HG02981 (cell line): ENCODE data around the gene NCAM1.

Experiments used
- ATAC-seq: cut with Tn5 transposase; IDR thresholded peaks from one replicate; pipeline ENCODE4 v1.9.1; 2021; ENCODE audit warnings: mild to moderate bottlenecking, moderate library complexity; ENCODE audit not compliant: unreplicated experiment

NCAM1 gene

DNA sequence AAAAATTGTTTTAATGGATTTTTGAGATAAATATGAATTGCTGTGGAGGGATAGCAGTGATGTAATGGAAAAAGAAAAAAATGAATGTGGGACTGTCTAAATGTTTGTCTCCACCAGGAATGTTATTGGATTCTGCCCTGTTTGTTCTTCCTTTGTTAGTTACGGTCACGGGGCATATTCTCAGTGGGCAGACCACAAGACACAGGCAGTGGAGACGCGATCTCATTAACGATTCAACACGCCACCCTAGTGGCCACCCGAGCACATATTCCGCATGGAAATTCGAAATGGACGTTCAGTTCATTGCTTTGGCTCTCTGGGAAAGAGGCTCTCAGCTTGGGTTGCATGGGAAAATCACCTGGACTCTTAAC, 201.4 kb downstream of the NCAM1 start:
- no peak for ATAC-seq

DNA sequence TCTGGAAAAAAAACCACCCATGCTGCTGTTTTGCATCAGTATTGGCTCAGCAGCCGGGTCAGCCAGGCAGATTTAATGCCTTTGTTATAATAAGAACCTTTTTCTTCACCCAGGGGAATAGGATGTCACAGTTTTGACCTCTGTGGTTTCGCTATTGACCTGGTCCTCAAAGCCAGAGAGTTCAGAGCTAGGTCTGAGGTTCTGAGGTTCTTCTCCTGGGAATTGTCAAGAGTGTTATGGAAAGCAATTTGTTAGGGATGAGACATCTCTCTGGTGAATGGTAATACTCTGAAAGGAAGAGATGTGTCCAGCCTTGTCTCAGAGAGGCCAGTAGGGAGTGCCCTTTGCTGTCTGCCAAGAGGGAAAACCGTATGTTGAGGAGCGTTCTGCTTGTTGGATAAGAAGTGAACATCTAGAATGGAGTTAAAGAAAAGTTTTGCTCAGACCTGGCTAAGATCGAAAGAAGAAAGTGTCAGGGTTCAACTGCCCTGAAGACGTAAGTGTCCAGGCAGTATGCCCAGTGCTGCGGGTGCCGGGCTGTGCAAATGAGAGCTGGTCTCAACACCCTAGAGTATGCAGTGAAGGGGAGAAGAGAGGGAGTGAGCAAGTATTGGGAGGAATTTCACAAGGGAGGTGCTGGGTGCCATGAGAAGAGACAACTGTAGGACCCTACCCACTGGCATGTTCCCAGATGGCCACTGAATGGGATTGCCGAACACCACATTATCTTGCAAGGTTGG, 202.2 kb downstream of the NCAM1 start:
- ATAC-seq: no peak

DNA sequence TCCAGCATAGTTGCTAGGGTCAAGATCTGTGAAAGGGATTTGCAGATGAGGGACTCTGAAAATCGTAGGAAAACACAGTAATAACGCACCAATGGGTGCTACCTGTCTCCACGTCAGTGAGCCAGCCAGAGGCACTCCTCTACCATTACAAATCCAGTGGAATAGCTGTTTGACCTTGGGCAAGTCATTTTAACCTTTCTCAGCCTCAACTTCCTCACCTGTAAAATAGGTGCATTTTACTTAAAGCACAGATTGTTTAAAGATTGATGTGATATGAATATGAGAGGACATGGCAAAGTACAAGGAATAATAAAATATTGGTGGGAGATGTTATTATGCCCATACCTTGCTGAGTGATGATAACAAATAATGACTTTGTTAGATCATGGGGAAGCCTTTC, 205.1 kb downstream of the NCAM1 start:
- ATAC-seq: no peak

DNA sequence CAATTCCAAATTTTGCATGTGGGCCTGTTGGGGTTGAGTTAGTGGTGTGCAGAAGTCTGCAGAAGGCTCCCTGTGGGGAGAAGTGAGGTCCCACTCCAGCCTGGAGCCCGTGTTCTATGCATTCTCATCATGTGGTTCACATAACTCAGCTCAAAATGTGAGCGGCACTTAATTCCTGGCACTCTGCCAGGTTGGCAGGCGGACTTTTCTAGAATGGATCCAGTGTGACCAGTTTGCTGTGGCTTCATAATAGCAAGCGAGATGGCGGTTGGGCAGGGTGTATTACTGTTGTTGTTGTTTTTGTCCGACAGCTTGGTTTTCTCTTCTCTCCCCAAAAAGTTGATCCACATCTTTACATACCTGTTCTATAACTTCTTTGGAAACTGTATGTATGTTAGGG, 206.4 kb downstream of the NCAM1 start:
- ATAC-seq: no peak

DNA sequence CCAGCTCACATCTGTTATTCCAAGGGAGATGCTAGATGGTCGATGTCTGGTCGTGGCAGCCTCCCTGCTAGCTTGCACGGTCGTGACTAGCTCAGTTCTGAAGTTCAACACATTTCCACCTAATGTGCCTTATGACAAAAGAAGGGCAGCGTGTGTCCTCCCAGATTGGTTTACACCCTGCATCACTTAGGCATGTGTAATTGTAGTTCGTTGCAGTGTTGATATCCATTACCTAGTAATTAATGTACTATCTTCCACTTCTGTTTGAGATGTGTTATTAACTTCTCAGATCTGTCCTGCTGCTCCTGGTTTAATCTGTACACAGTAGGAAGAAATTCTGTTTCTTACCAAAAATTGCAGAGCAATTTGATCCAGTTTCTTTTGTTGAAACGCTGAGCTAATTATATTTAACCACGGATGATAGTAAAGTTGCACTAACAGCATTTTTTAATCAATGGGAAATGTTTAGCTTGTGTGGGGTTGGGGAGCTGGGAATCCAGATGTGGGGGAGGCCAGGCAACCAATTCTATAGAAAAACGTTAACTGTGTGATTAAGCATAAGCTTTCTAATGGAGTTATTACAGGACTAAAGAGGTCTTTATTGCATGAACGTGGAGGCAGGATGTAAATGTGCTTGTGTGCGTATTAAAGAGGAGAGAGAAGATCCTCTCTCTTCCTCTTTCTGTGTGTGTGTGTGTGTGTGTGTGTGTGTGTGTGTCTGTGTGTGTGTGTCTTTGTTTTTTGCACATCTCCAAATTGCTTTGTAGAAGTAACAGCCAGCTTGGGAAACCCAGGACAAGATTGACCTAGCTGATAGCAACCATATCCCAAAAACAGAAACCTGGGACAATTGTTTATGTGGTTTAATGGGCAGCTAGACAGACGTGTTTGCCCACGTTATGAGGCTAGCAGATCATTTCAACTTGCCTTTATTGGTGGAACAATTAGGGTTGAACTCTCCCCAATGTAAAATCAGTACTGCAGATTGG, 207.4 kb downstream of the NCAM1 start:
- ATAC-seq: no peak

DNA sequence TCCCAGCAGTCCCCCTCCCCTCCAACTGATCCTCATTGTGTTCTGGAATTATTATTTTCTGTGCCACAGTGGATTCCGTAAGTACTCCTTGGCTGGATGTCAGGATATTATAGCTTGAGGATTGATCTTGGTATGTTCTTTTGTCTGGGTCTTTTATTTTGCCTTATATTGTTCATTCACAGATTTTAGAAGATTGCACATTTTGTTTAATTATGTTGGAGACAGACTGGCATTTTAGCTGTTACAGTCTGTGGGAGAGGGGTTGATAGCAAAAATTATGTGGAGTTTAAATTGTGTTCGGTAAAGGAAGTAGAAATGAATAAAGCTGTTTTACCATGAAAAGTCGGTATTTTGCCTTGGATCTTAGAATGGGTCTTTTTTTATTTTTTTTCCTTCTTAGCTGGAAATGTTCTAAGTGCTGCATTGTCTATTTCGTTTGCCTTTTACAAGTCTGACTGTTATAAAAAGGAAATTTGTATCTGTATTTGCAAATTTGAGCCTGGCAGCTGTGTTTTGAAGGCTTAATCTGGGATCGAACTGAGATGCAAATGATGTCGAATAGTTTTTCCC, 211.2 kb downstream of the NCAM1 start:
- ATAC-seq: no peak

DNA sequence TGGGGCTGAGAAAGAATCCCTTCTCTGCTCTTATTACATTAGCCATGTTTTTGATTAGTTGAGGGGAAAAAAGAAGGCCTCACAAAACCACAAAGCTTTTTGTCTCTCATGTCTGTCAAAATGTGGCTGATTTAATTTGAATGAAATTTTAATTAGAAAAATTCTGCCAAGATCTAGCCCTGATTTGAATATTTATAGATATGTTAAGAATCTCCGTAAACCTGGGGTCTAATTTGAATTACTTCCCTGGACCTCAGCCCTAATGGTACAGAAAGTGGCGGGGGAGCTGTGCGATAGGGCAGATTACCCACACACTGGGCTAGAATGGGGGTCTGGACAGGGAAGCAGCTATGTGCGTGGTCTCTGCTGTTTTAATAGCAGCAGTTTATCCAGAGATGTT, 211.9 kb downstream of the NCAM1 start:
- no peak for ATAC-seq

DNA sequence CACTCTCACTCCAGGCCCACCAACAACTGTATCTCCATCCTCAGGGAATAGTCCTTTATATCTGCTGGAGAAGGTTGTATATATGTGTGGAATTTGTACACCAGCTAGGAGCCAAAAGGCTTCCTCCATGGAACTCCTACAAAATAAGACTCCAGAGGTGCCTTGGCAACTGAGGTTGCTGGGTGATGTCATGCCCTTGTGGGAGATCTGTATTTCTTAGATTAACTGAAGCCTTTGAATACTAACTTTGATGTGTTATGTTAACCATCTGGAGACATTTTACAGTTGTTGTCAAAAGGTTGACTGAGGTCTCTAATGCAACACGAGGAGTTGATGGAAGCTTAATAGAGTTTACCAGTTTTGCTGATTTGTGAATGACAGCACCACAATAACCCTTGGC, 213.7 kb downstream of the NCAM1 start:
- ATAC-seq: no peak

DNA sequence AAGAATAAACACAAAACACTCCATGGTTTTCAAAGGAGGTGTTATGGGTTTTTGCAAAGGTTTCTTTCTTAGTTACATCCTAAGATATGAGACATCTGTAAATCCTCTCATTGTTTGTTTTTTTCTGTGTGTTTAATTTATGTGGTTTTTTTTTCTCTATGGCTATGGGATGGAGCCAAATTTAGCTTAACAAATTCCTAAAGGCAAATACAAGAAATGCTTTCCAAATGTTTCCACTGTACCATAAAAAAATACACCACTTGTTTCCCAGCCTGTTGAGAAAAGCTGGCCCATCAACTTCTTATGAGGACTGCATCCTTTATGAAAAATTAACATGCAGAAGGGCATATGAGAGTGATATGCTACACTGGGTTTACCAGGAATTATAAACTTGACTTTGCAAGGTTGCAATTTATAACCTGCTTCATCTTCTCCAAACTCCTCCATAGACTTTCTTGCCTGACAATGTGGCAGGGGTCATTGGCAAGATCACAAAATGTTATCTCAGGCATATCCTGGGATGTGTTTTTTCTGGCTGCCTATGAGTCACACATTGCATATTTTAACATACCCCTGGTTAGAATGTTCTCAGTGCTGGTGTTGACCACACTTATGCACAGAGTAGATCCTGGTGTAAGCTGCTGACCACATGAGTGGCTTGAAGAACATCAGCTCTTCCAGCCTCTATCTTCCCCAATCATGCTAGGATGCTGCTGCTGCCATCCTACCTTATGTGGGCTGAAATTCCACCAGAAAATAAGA, 215.6 kb downstream of the NCAM1 start:
- no peak for ATAC-seq

DNA sequence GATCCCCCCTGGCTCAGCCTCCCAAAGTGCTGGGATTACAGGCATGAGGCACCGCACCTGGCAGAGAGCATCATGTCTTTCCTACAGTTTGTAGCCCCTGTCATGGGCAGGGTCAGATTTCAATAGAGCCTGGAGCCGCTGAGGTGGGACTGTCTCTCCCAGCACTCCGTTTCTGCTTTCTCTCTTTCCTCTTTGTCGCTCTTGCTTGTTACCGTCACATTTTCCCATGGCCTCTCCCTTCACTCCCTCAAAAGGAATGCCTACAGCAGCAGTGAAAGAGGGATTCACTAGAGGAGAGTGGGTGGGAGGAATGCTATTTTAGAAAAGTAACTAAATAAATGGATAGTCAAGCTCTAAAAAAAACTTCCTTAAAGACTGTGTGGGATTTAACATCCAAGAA, 216.5 kb downstream of the NCAM1 start:
- no peak for ATAC-seq

DNA sequence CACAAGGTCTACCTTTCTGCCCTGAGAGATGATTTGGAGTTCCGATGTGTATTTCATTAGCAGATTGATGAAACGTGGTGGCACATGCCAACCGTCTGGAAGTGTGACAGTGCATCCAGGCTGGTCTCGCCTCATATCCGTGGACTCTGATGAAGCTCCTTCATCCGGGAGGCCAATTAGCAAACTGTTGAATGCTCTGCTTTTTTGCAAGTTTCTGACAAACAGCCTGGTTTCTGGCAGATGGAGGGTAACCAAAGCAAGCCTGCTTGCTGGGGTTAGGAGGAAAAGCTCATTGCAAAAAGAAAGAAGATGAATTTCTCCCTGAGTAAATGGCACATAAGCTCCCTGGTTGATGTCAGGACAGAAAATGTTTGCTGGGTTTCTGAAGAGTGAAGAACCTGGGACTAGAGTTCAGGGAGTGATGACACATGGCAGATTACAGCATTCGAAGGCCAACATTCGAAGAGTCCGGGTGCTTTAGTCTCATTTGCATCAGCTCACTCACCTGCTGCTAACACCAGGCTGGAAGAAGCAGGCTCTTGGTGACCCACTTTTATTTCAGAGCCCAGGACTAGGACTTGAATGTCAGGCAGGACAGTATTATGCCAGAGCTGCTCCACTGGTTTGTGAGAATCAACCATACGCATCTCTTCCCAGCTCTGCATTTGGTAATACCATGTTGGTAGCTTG, 217.3 kb downstream of the NCAM1 start:
- ATAC-seq: no peak

DNA sequence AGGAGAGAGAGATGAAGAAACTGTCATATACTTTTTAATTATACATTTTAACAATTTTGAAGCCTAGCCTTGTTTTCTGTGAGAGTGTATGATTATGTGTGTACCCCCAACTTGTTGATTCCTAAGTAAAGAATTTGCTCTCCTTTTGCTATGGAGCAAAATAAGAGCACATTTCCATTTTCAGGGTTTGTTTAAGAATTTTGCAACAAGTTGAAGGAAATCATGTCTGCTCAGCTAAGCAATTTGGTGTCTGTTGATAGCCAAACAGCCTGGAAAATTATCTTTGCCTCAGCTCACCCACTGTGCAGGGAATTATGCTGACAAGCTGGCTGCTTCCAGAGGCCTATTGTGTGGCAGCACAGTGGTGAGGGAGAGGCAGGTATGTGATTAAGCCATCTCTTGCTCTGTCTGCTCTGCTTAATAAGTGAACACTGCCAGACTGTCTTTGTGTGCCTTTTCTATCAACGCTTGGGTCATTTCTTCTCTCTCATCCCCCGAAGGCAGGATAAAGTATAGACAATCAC, 218.0 kb downstream of the NCAM1 start:
- ATAC-seq: no peak

DNA sequence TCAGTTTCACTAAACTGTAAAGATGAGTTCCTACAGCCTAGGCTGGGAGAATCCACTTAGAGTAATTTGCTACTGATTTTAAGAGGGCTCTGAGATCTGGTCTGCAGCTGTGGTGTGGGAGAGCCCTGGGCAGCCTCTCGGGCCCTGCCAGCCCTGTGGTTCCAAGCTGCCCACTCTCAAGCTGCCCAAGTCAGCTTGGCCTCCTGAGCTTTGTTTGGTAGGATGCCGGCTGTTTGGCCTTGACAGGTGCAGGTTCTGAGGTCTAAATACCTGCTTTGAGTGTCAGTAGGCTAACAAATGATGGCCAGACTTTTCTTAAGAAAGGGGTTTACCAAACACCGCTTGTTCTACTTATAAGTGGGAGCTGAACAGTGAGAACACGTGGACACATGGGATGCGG, 219.9 kb downstream of the NCAM1 start:
- ATAC-seq: no peak

DNA sequence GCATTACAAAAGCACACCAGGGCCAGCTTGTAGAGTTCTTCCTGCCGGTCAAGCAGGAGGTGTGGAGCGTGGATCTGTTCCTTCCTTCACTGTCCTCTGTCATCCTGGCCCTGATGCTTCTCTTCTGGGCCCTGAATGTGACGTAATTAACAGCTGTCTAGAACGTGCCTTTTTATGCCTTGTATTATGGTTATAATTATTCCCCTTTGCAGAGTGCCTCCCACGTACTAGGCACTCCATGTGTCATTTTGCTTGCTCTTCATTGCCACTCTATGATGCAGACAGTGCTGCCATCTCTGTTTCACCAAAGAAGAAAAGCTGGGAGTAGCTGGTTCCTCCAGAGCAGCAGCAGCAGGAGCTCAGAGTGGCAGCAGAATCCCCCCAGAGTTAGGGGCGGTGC, 221.1 kb downstream of the NCAM1 start:
- ATAC-seq: no peak

DNA sequence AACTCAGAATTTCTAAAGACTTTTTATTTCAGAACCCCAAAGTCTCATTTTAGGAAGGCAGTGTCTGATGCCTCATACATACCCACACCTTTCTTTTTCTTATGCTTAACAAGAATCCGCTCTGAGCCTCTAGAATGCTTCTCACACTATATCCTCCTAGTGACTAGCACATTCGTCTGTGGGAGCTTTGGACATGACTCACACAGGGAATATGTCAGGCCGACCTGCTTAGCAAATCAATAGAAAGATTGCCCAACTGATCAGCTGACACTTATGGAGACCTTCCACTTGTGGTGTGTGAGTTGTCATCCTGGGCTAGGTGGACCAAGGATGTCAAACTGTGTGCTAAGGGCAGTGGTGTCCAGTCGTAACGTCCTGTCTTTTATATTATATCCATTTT, 223.3 kb downstream of the NCAM1 start:
- ATAC-seq: no peak

DNA sequence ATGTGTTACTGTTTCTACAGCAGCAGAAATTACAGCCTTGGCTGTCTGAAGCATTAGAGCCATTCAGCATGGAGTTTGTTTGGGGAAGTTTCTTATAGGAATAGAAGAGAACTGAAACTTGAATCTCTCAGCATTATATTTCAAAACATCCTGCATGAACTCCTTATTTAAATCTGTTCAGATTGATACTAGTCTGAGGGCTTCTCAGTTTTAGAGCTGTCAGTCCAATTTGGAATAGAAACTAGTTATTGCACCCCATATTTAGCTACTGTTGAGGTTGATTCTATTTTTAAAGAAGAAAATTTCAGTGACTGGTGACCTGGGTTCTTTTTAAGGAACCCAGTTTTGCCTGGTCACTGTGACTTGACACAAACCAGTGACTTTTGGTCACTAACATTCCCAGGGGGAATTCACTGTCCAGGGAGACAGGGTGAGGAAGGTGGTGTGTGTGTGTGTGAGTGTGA, 227.2 kb downstream of the NCAM1 start:
- ATAC-seq: no peak

DNA sequence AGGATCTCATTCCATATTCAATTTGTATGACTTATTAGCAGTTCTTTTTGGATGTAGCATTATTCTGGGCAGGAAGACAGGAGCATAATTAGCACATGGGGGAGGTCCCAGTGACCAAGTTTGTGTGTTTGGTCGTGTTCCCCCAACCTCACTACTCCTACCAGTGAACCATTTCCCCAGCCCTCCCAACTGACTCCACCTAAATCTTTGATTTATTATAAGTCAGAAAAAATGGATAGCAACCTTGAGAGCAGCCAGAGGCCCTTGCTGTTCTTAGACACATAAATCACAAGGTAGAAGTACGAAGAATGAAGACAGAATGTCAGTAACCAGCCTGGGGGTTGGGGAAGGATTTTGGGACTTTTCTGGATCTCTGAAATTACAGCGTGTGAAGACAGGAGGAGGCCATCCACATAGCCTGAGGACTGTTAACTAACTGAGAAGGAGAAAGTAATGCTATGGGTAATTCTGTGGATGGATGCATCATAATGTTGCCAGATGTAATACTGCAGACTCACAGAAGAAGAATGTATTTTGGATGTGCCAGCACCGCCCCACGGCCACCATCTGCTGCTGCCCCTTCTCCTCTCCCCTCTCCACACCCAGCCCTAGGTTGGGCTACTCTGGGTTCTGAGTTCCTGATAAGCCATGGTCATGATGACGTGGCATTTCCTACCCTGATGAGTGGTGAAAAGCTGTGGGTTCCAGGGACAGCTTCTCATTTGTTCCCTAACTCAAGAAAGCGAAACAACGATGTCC, 228.9 kb downstream of the NCAM1 start:
- no peak for ATAC-seq

DNA sequence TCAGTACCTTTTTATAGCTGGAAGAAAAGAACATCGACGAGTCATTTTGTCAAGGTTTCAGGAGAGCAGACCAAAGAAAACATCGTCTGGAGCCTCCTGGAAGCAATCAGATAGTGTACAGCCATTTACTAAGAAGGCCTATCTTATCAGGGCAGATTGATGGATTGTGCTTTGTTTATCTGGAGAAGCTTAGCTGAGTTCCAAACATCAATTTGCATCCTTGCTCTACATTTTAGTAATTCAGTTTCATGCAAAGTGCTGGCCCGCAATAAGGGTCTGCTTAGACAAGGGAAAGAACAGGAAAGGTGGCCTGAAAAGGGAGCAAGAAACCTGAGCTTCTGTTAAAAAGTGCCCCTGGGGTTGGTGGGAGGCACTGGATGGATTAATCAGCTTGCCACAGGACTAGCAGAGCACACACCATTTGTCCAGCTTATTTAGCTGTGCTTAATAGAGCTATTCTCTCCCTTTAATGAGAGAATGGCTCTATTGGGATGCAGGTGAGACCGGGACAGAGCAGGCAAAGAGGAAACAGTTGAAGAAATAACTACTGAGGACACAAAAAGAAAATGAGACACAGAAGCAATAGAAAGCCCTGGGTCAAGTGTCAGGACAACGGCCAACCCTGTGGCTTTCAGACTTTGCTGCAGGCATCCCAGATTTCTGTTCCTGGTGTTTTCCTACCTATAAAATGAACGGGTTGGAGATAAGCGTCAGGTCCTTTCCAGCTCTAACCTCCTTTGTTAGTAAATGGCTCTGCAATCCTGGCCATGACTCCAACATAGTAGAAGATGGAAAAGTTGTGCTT, 231.1 kb downstream of the NCAM1 start:
- no peak for ATAC-seq

DNA sequence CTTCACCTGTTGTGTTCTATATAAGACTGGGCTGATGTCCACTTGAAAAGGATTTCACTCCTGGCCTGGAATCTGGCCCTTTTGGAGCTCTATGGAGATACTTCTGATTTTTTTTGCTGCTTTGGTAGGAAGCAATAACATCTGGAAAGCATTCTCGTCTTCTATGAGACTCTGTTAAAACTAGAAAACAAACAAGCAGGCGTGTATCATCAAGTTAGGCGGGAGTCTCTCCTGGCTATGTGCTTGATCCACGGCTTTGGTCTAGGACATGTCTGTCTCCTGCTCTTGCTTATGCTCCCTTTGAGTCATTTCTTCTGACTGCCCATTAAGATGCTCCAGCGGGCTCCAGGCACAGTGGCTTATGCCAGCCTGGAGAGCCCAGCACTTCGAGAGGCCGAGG, 231.8 kb downstream of the NCAM1 start:
- ATAC-seq: no peak
